DND-41 (cell line): ENCODE measurements around the gene DCK.
A peak's percentile ranks its signal among the peaks of the same experiment; 100 is the strongest.

Source experiments
- ATAC-seq: fragments of 200-7000 bp; cut with Tn5 transposase; 3 replicates; pipeline ENCODE4 v1.9.1; 2021; ENCODE audit warnings: low read depth; ENCODE audit not compliant: insufficient read depth
- DNase-seq: peaks from one replicate; pipeline ENCODE4 v3.0.0-alpha.2; 2020
- H2AFZ ChIP-seq: 2 replicates; pipeline ENCODE4 v1.6.0; 2012; ENCODE audit warnings: low read depth, low read length
- H3K27ac ChIP-seq: 2 replicates; pipeline ENCODE4 v1.5.1; 2012; ENCODE audit warnings: low read length, inconsistent platforms
- H3K27me3 ChIP-seq: fragments of 200-600 bp; sonication (generic); 2 replicates; pipeline ENCODE4 v1.6.0; 2012; ENCODE audit warnings: low read length, mild to moderate bottlenecking, inconsistent platforms; ENCODE audit not compliant: insufficient read depth, poor library complexity
- H3K36me3 ChIP-seq: 2 replicates; pipeline ENCODE4 v1.5.1; 2012; ENCODE audit warnings: low read length, inconsistent platforms; ENCODE audit not compliant: insufficient read depth
- H3K4me1 ChIP-seq: 2 replicates; pipeline ENCODE4 v1.5.1; 2012; ENCODE audit warnings: mild to moderate bottlenecking, low read length; ENCODE audit not compliant: insufficient read depth
- H3K4me2 ChIP-seq: 2 replicates; pipeline ENCODE4 v1.6.0; 2012; ENCODE audit warnings: mild to moderate bottlenecking, moderate library complexity, low read length, inconsistent platforms; ENCODE audit not compliant: insufficient read depth
- H3K4me3 ChIP-seq, 2 experiments: fragments of 200-600 bp in 1 of 2; shearing (Covaris generic) in 1 of 2; 2 replicates each; pipeline ENCODE4 v1.5.1; 2012 to 2016; ENCODE audit warnings: inconsistent platforms in 2 of 2, low read length in 2 of 2, mild to moderate bottlenecking in 2 of 2, low read depth in 1 of 2, moderate library complexity in 1 of 2
- H3K79me2 ChIP-seq: 2 replicates; pipeline ENCODE4 v1.6.0; 2012; ENCODE audit warnings: low read length, inconsistent platforms; ENCODE audit not compliant: insufficient read depth
- H3K9ac ChIP-seq: 2 replicates; pipeline ENCODE4 v1.6.0; 2012; ENCODE audit warnings: low read depth, mild to moderate bottlenecking, inconsistent platforms, low read length, moderate library complexity
- H3K9me3 ChIP-seq: 2 replicates; pipeline ENCODE4 v1.5.1; 2012; ENCODE audit warnings: low read length, moderate library complexity, mild to moderate bottlenecking, inconsistent platforms; ENCODE audit not compliant: insufficient read depth, severe bottlenecking
- H4K20me1 ChIP-seq: 2 replicates; pipeline ENCODE4 v1.6.0; 2012; ENCODE audit warnings: low read length; ENCODE audit not compliant: insufficient read depth
- EZH2 ChIP-seq: IDR thresholded peaks from 3 replicates; pipeline ENCODE4 v1.6.1; 2012; ENCODE audit warnings: borderline replicate concordance, low read depth, mild to moderate bottlenecking, moderate library complexity, low read length, inconsistent platforms; ENCODE audit not compliant: severe bottlenecking
- TF ChIP-seq, protein P1 (sequence below): IDR thresholded peaks from 2 replicates; pipeline ENCODE4 v1.5.1; 2012; ENCODE audit warnings: borderline replicate concordance, low read length, moderate library complexity, mild to moderate bottlenecking; ENCODE audit not compliant: poor library complexity, severe bottlenecking; ENCODE audit errors: extremely low read depth

The DCK gene

DNA sequence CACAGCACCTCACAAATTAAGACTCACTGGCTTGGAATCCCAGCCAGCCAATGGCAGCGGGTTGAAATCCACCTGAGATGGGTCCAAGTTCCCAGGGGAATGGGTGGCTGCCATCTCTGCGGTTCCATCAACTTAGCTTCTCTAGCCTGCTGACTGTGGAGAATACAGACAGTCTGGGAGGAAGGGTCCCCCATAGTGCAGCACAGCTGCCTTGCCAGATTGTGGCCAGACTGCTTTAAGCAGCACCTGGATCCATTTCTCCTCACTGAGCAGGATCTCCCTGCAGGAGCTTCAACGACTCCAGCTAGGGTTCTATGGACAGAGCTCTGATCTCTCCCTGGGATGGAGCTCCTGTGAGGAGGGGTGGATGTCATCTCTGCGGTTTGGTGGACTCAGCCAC, 51.8 kb downstream of the DCK start:
- Histone ChIP-seq H3K27me3 (no peaks in the 10 kb centered on the region), H3K4me1 (no peaks in the 10 kb centered on the region), H3K4me2 (no peak overlapping the region), H3K9ac (no peak overlapping the region), H3K27ac (no peak overlapping the region), H3K36me3 (peaks cover 5% of the 10 kb centered on the region; the same call in 1 of the 2 replicates), H2AFZ (no peak overlapping the region), H3K4me3 (no peak overlapping the region), H4K20me1 (no peaks in the 10 kb centered on the region; the same call in 1 of the 2 replicates), H3K9me3 (no peaks in the 10 kb centered on the region), H3K79me2 (no peaks in the 10 kb centered on the region)
- no peak for DNase-seq
- peak; percentile 52 for ATAC-seq
- TF ChIP-seq EZH2: no peak

DNA sequence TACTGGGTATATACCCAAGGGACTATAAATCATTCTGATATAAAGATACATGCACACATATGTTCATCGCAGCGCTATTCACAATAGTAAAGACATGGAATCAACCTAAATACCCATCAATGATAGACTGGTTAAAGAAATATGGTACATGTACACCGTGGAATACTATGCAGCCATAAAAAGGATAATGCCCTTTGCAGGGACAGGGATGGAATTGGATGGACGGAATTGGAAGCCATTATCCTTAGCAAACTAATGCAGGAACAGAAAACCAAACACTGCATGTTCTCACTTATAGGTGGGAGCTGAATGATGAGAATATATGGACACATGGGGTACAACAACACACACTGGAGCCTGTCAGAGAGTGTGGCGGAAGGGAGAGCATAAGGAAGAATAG, 55.9 kb downstream of the DCK start:
- TF ChIP-seq, protein P1, sequence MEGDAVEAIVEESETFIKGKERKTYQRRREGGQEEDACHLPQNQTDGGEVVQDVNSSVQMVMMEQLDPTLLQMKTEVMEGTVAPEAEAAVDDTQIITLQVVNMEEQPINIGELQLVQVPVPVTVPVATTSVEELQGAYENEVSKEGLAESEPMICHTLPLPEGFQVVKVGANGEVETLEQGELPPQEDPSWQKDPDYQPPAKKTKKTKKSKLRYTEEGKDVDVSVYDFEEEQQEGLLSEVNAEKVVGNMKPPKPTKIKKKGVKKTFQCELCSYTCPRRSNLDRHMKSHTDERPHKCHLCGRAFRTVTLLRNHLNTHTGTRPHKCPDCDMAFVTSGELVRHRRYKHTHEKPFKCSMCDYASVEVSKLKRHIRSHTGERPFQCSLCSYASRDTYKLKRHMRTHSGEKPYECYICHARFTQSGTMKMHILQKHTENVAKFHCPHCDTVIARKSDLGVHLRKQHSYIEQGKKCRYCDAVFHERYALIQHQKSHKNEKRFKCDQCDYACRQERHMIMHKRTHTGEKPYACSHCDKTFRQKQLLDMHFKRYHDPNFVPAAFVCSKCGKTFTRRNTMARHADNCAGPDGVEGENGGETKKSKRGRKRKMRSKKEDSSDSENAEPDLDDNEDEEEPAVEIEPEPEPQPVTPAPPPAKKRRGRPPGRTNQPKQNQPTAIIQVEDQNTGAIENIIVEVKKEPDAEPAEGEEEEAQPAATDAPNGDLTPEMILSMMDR: no peak
- TF ChIP-seq EZH2: no peak
- Histone ChIP-seq H3K79me2 (no peaks in the 10 kb centered on the region), H3K4me3 (no peak overlapping the region), H4K20me1 (no peaks in the 10 kb centered on the region; the same call in 1 of the 2 replicates), H3K27me3 (no peaks in the 10 kb centered on the region), H3K4me1 (no peaks in the 10 kb centered on the region), H3K9ac (no peak overlapping the region), H3K4me2 (no peak overlapping the region), H3K36me3 (no peaks in the 10 kb centered on the region), H2AFZ (no peak overlapping the region), H3K9me3 (no peaks in the 10 kb centered on the region), H3K27ac (no peak overlapping the region)
- ATAC-seq (no peak), DNase-seq (no peak)

DNA sequence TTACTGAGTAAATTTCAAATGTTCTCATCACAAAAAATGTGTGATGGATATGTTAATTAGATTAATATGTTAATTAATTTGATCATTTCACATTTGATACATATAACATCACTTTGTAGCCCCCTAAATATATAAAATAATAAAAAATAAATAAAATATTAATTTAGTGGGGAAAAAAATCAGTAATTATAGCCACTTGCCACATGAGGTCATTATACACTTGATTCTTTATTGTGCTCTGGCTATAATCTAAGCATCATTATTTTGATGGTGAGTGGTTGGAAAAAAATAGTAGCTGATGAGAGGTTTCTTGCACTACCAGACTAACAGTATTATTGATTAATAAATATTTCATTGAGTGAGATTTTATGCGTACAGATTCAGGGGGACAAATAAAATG, 57.4 kb downstream of the DCK start:
- Histone ChIP-seq H3K79me2 (no peaks in the 10 kb centered on the region), H3K36me3 (no peaks in the 10 kb centered on the region), H3K4me1 (no peaks in the 10 kb centered on the region), H3K9ac (no peak overlapping the region), H3K4me3 (no peak overlapping the region), H3K4me2 (no peak overlapping the region), H4K20me1 (no peaks in the 10 kb centered on the region; the same call in 1 of the 2 replicates), H3K27me3 (no peaks in the 10 kb centered on the region), H2AFZ (no peak overlapping the region), H3K27ac (no peak overlapping the region), H3K9me3 (no peaks in the 10 kb centered on the region)
- no peak for TF ChIP-seq EZH2
- TF ChIP-seq, protein P1: no peak
- DNase-seq (no peak), ATAC-seq (no peak)

DNA sequence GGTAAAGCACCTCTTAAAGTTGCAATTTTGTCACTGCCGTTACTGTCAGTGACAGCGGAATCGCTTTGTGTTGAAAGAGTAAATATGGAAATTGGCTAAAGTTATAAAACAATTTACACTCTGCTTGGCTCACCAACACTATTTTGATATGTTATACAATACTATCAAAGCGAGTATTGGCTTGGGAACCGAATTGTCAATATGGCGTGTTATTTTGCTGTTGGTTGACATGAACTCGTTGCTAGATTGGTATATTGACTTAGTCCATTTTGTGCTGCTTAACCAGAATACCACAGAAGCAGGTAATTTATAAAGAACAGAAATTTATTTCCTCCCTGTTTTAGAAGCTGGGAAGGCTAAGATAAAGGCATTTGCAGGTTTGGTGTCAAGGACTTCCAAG, 58.6 kb downstream of the DCK start:
- DNase-seq (no peak), ATAC-seq (no peak)
- H3K9ac ChIP-seq: no peak overlapping the region
- H3K79me2 ChIP-seq: no peaks in the 10 kb centered on the region
- H3K27me3 ChIP-seq: no peaks in the 10 kb centered on the region
- TF ChIP-seq EZH2: no peak
- TF ChIP-seq, protein P1: no peak
- H3K4me2 ChIP-seq: no peak overlapping the region
- H3K36me3 ChIP-seq: no peaks in the 10 kb centered on the region
- no peak overlapping the region for H2AFZ ChIP-seq
- no peaks in the 10 kb centered on the region for H3K4me1 ChIP-seq
- H3K9me3 ChIP-seq: no peaks in the 10 kb centered on the region
- no peaks in the 10 kb centered on the region for H4K20me1 ChIP-seq
- no peak overlapping the region for H3K27ac ChIP-seq
- H3K4me3 ChIP-seq: no peak overlapping the region
